Cardiac muscle cell (in vitro differentiated cells and primary cell): ENCODE results near the gene SERPINA3. TPM values are rescaled to one million over a fixed set of nuclear protein-coding genes. Genes with fewer than 3 reads are reported as not detected.

Experiments used
- DNase-seq, 2 donors: peaks; one replicate each; pipeline versions ENCODE4 v3.0.0 to v3.0.0-alpha.2; 2010 to 2017; ENCODE audit warnings: low read depth in 1 of 2, low spot score in 1 of 2
- H3K27ac ChIP-seq: fragments of 200-600 bp; sonication (generic); 2 replicates; pipeline ENCODE4 v1.5.1; 2016
- H3K27me3 ChIP-seq: fragments of 200-600 bp; sonication (generic); 2 replicates; pipeline ENCODE4 v1.6.0; 2016; ENCODE audit warnings: control low read depth
- H3K36me3 ChIP-seq: fragments of 200-600 bp; sonication (generic); 2 replicates; pipeline ENCODE4 v1.5.1; 2016; ENCODE audit warnings: control low read depth
- H3K4me1 ChIP-seq: fragments of 200-600 bp; sonication (generic); 2 replicates; pipeline ENCODE4 v1.8.1; 2017; ENCODE audit warnings: low read depth, mild to moderate bottlenecking, mixed run types
- H3K4me3 ChIP-seq: fragments of 200-600 bp; sonication (generic); 2 replicates; pipeline ENCODE4 v1.5.1; 2016; ENCODE audit warnings: mild to moderate bottlenecking
- H3K9me3 ChIP-seq: fragments of 200-600 bp; sonication (generic); 2 replicates; pipeline ENCODE4 v1.5.1; 2017; ENCODE audit warnings: low read depth, mild to moderate bottlenecking, control low read depth
- polyA plus RNA-seq: library from polyadenylated mRNA; unstranded; fragments of >200 nt; fragmentation: Nextera tagmentation; extraction: Ambion mirVana; gene quantifications from 2 replicates; pipeline ENCODE4 v1.2.1, GENCODE V29; 2016
- total RNA-seq: library from RNA; depleted of rRNA; stranded (reverse); fragments of >200 nt; gene quantifications from 2 replicates; pipeline ENCODE4 v1.2.3, GENCODE V29; 2016
- TF ChIP-seq, protein P1 (sequence below): IDR thresholded peaks from 2 replicates; pipeline ENCODE4 v1.5.1; 2012; ENCODE audit warnings: low read depth, mild to moderate bottlenecking, low read length

Gene SERPINA3
- total and polyA plus RNA-seq, 2 experiments from 2014 or later: 0.31 TPM; not detected in 1

DNA sequence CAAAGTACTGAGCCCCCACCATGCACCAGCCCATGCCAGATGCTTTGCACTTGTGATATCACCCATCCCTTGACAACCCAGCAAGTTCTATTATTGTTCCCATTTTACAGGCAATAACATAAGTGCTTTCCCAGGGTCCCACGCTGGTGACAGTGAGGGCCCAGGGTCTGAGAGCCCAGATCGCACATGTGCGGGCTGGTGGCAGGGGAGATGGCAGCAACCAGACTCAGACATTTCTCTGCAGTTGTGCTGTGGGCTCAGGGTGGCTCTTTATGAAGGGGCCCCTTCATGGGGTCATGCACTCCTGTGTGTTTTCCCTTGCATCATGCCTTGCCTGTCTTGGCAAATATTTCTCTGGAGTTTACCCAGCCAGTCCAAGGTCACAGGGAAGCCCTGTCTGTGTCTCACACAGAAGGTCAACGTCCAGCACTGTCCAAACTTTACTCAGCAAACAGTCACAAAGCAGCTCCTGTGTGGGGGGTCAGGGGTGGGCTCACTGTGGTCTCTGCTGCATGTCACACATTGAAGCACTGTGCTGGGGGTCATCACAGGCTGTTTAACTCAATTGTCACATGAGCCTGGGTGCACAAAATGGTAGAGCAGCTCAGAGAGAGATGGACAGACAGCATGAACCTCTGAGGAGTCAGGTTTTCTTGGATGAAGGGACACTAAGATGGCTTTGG lies 18.3 kb upstream of the SERPINA3 start:
- Histone ChIP-seq H3K9me3 (no peaks in the 10 kb centered on the region), H3K27ac (no peak overlapping the region), H3K4me1 (no peaks in the 10 kb centered on the region), H3K27me3 (no peaks in the 10 kb centered on the region), H3K36me3 (no peaks in the 10 kb centered on the region), H3K4me3 (no peak overlapping the region)
- TF ChIP-seq, protein P1, sequence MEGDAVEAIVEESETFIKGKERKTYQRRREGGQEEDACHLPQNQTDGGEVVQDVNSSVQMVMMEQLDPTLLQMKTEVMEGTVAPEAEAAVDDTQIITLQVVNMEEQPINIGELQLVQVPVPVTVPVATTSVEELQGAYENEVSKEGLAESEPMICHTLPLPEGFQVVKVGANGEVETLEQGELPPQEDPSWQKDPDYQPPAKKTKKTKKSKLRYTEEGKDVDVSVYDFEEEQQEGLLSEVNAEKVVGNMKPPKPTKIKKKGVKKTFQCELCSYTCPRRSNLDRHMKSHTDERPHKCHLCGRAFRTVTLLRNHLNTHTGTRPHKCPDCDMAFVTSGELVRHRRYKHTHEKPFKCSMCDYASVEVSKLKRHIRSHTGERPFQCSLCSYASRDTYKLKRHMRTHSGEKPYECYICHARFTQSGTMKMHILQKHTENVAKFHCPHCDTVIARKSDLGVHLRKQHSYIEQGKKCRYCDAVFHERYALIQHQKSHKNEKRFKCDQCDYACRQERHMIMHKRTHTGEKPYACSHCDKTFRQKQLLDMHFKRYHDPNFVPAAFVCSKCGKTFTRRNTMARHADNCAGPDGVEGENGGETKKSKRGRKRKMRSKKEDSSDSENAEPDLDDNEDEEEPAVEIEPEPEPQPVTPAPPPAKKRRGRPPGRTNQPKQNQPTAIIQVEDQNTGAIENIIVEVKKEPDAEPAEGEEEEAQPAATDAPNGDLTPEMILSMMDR: no peak
- DNase-seq: no peak

DNA sequence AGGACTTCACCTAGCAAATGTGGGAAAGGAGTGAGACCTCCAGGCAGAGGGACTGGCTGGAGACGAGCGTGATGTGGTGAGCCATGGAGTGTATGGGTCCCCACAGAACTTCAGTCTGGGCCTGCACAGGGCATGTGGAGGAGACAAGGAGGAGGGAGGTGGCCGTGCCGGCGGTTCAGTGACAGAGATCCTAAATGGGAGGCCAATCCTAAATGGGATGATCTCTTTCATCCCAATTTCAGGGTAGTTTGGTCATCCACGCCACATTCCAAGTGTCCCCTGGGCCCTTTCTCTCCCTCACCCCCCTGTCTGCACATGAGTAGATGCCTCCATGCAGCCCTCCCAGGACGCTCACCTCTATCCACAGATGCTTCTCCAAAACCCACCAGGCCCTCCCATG lies 17.8 kb upstream of the SERPINA3 start:
- TF ChIP-seq, protein P1: no peak
- Histone ChIP-seq H3K27ac (no peak overlapping the region), H3K36me3 (no peaks in the 10 kb centered on the region), H3K4me3 (no peak overlapping the region), H3K9me3 (no peaks in the 10 kb centered on the region), H3K4me1 (no peaks in the 10 kb centered on the region), H3K27me3 (no peaks in the 10 kb centered on the region)
- DNase-seq: no peak

DNA sequence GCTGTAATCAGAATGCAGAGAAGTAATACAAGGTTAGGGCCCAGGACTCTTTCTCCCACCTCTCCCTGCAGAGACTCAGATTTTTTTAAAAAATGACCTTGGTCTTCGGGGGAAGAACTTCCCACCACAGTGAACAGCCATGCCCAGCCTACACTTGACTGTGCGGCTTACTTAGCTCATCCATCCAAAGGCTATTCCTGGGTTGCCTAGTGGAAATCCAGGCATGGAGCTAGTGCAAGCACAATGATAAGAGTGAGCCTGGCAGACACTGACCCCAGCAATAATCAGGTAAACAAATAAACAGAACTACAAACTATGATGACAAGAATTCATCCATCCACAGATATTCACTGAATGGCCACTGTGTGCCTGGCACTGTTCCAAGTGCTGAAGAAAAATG lies 16.3 kb upstream of the SERPINA3 start:
- Histone ChIP-seq H3K27ac (no peak overlapping the region), H3K4me3 (no peak overlapping the region), H3K27me3 (no peaks in the 10 kb centered on the region), H3K9me3 (no peaks in the 10 kb centered on the region), H3K4me1 (no peaks in the 10 kb centered on the region), H3K36me3 (no peaks in the 10 kb centered on the region)
- DNase-seq: no peak
- TF ChIP-seq, protein P1: no peak

DNA sequence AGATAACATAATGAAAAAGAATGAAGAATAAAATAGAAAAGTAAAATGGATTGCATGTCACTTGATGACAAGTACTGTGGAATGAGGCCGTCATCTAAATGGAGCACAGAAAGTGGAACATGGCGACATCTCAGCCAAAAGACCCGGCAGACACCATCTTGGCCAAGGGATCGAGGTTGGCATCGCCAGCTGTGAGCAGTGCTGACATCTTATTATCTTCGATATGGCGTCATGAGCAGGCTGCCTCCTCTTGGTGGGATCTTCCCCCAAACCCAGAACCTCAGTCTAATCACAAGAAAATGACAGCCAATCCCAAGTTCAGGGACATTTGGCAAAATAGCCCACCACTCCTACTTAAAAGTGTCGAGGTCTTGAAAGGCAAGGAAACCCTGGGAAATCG lies 15.8 kb upstream of the SERPINA3 start:
- Histone ChIP-seq H3K4me3 (no peak overlapping the region), H3K9me3 (no peaks in the 10 kb centered on the region), H3K27me3 (no peaks in the 10 kb centered on the region), H3K27ac (no peak overlapping the region), H3K4me1 (no peaks in the 10 kb centered on the region), H3K36me3 (no peaks in the 10 kb centered on the region)
- no peak for DNase-seq
- TF ChIP-seq, protein P1: no peak

DNA sequence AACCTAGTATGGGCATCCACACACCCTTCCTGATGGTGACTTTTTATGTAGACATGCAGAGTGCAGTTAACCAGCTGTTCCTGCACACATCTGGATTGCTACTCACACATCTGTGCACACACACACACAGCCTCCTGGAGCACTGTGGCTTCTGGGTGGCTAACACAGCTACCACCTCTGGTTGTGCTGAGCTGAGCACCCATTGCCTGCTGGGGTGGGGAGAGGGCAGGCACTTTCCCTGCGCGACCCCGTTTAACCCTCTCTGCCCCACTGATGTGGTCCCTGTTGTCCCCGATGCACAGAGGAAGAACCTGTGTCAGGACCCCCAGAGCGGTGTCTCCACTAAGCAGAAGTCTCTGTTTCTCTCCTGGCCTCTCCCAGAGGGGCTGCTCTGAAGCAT lies 14.4 kb upstream of the SERPINA3 start:
- Histone ChIP-seq H3K4me1 (no peaks in the 10 kb centered on the region), H3K4me3 (no peak overlapping the region), H3K9me3 (no peaks in the 10 kb centered on the region), H3K36me3 (no peaks in the 10 kb centered on the region), H3K27ac (no peak overlapping the region), H3K27me3 (no peaks in the 10 kb centered on the region)
- TF ChIP-seq, protein P1: no peak
- DNase-seq: no peak
